Endodermal cell (in vitro differentiated cells): Measurements from ENCODE around the gene ZFYVE1. TPM values are rescaled to one million over a fixed set of nuclear protein-coding genes. Genes with fewer than 3 reads are reported as not detected.

Source experiments
- DNase-seq: peaks from one replicate; pipeline ENCODE4 v3.0.0-alpha.2; 2017
- H3K27ac ChIP-seq: 2 replicates; pipeline ENCODE4 v1.5.1; 2013; ENCODE audit warnings: mild to moderate bottlenecking, low read depth, low read length, moderate library complexity
- H3K27me3 ChIP-seq: 2 replicates; pipeline ENCODE4 v1.6.1; 2013; ENCODE audit warnings: mild to moderate bottlenecking, low read length, moderate library complexity; ENCODE audit not compliant: insufficient read depth, control insufficient read depth, poor library complexity, severe bottlenecking
- H3K36me3 ChIP-seq: 2 replicates; pipeline ENCODE4 v1.7.0; 2013; ENCODE audit warnings: mild to moderate bottlenecking, low read length, moderate library complexity; ENCODE audit not compliant: control insufficient read depth, insufficient read depth
- H3K4me1 ChIP-seq: one replicate; pipeline ENCODE4 v1.7.0; 2013; ENCODE audit warnings: low read length; ENCODE audit not compliant: control insufficient read depth, insufficient read depth
- H3K4me3 ChIP-seq: 2 replicates; pipeline ENCODE4 v1.5.1; 2013; ENCODE audit warnings: mild to moderate bottlenecking, low read length, moderate library complexity
- H3K9ac ChIP-seq: 2 replicates; pipeline ENCODE4 v1.6.1; 2013; ENCODE audit warnings: mild to moderate bottlenecking, low read length, moderate library complexity; ENCODE audit not compliant: poor library complexity, severe bottlenecking; ENCODE audit errors: extremely low read depth
- H3K9me3 ChIP-seq: 2 replicates; pipeline ENCODE4 v1.6.1; 2013; ENCODE audit warnings: mild to moderate bottlenecking, low read length, moderate library complexity; ENCODE audit not compliant: control insufficient read depth
- H3K27ac Mint-ChIP-seq: 2 replicates; pipeline ENCODE4 v1.8.0; 2020; ENCODE audit warnings: mixed read lengths
- H3K27me3 Mint-ChIP-seq: 2 replicates; pipeline ENCODE4 v1.8.0; 2021; ENCODE audit warnings: mild to moderate bottlenecking, mixed read lengths; ENCODE audit not compliant: insufficient read depth
- H3K36me3 Mint-ChIP-seq: 2 replicates; pipeline ENCODE4 v1.8.0; 2020; ENCODE audit warnings: low read depth, mixed read lengths
- H3K4me1 Mint-ChIP-seq: 2 replicates; pipeline ENCODE4 v1.8.0; 2020; ENCODE audit warnings: mixed read lengths
- H3K4me3 Mint-ChIP-seq: 2 replicates; pipeline ENCODE4 v1.8.0; 2020; ENCODE audit warnings: mild to moderate bottlenecking, moderate library complexity, mixed read lengths
- H3K9me3 Mint-ChIP-seq: 2 replicates; pipeline ENCODE4 v1.8.0; 2020; ENCODE audit warnings: mild to moderate bottlenecking, mixed read lengths
- CTCF ChIP-seq: fragments of 200-600 bp; sonication (generic); conservative IDR thresholded peaks from 2 replicates; pipeline ENCODE4 v1.5.0; 2021; ENCODE audit warnings: antibody characterized with exemption, mild to moderate bottlenecking
- WGBS, 2 experiments: methylation state at CpG; one replicate each; pipeline versions ENCODE4 v1.1.5 to v1.1.7; 2013; ENCODE audit warnings: missing lambda C conversion rate in 2 of 2, mixed read lengths in 1 of 2; ENCODE audit not compliant: insufficient coverage in 1 of 2, insufficient read length in 1 of 2; 5-methylcytosine and 5-hydroxymethylcytosine counted together
- total RNA-seq, 2 donors: library from RNA; stranded (reverse); fragmentation: NEBNext Ultra II Directional in 1 of 2; extraction: Animal tissue kit (Norgen Biotek cat#: 25700) in 1 of 2; gene quantifications; 2 replicates in 1 of 2; 3 replicates in 1 of 2; pipeline ENCODE4 v1.2.1, GENCODE V29; 2021

ZFYVE1 gene
- total RNA-seq, 2 donors from 2014 or later: 11.6 to 16.6 TPM

GRCh38 chr14:72980863-72981262 is 46.0 kb downstream of the ZFYVE1 start:
- Histone ChIP-seq H3K27ac (no peak overlapping the region), H3K27me3 (no peaks in the 10 kb centered on the region), H3K9me3 (peaks cover 5% of the 10 kb centered on the region), H3K36me3 (peaks cover 52% of the 10 kb centered on the region), H3K4me3 (no peak overlapping the region), H3K9ac (no peak overlapping the region), H3K4me1 (no peaks in the 10 kb centered on the region)
- Mint-ChIP-seq H3K9me3 (no peaks in the 10 kb centered on the region), H3K4me1 (peaks cover 8% of the 10 kb centered on the region), H3K27me3 (no peaks in the 10 kb centered on the region), H3K27ac (no peak overlapping the region), H3K36me3 (peaks cover 52% of the 10 kb centered on the region), H3K4me3 (no peak overlapping the region)
- no peak for TF ChIP-seq CTCF
- WGBS, 2 experiments: 95 to 97% methylated on average over 8 of the region's 8 CpGs
- DNase-seq: no peak

- Mint-ChIP-seq H3K27ac (peak overlapping the region; percentile 39), H3K36me3 (peaks cover 56% of the 10 kb centered on the region), H3K4me3 (no peak overlapping the region), H3K4me1 (peaks cover 9% of the 10 kb centered on the region), H3K9me3 (no peaks in the 10 kb centered on the region), H3K27me3 (no peaks in the 10 kb centered on the region)
- Histone ChIP-seq H3K9me3 (peaks cover 3% of the 10 kb centered on the region), H3K27me3 (no peaks in the 10 kb centered on the region), H3K9ac (no peak overlapping the region), H3K4me3 (no peak overlapping the region), H3K27ac (no peak overlapping the region), H3K4me1 (no peaks in the 10 kb centered on the region), H3K36me3 (peaks cover 64% of the 10 kb centered on the region)
- WGBS, 2 experiments: 93 to 94% methylated on average over 3 to 9 of the region's 9 CpGs
- DNase-seq: no peak
- TF ChIP-seq CTCF: no peak
Measured at GRCh38 chr14:72978856-72979255, 48.0 kb downstream of the ZFYVE1 start.

- H3K4me1 Mint-ChIP-seq: peaks cover 9% of the 10 kb centered on the region
- no peak overlapping the region for H3K27ac Mint-ChIP-seq
- peaks cover 53% of the 10 kb centered on the region for H3K36me3 Mint-ChIP-seq
- WGBS, 2 experiments: 80 to 97% methylated on average over 2 to 4 of the region's 4 CpGs
- no peak overlapping the region for H3K4me3 Mint-ChIP-seq
- H3K9me3 Mint-ChIP-seq: no peaks in the 10 kb centered on the region
- peak; percentile 70 for DNase-seq
- Histone ChIP-seq H3K4me3 (no peak overlapping the region), H3K36me3 (peaks cover 56% of the 10 kb centered on the region), H3K9me3 (no peaks in the 10 kb centered on the region), H3K27me3 (no peaks in the 10 kb centered on the region), H3K27ac (no peak overlapping the region), H3K4me1 (no peaks in the 10 kb centered on the region), H3K9ac (no peak overlapping the region)
- H3K27me3 Mint-ChIP-seq: no peaks in the 10 kb centered on the region
- peak; percentile 64 for TF ChIP-seq CTCF
Measured at GRCh38 chr14:72975770-72976169, 51.1 kb downstream of the ZFYVE1 start.
